ENCODE results near the gene CYP2F1. TPM values are rescaled to one million over a fixed set of nuclear protein-coding genes. Genes with fewer than 3 reads are reported as not detected.

CYP2F1 gene
- total and polyA plus RNA-seq, 2 of the 13 experiments (the other 11 are each of a cell fraction or from before 2014, with no cell fraction given) = not detected

DNA sequence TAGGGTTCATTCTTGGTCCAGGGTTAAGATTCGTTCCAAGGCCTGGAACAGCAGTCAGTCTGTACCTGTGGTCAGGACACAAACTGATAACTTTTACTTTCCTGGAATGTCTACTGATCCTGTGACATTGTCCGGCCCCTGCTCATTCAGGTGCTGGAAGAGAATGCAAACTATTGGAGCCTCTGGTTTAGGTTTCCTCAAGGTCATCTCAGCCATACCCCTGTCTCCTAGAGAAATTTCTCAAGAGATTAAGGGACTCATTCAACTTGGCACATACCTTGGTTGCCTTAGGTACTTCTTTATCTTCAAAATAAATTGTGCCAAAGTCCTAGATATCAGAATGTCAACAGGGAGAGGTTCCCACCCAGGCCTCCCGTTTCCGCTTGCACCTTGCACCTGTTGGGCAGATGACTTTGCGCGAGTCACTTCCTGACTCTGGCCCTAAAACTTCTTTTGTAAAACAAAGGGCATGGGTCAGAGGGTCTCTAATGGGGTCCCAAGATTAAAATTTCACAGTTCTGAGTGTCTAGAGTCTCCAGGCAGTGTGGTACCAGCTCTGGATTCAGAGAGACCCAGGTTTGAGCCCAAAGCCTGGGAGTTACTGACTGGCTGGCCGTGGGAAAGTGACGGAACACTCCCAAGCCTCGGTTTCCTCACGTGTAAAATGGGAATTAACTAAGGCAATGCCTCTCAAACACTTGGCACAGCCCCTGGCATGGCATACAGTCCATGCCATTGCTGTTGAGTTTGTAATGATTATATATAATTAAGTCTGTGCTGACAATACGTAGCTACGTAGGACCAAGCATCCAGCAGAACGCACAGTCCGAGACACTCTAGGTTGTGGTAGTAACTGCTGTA is 52.9 kb downstream of the CYP2F1 start (continued):
- TF ChIP-seq, protein P1, sequence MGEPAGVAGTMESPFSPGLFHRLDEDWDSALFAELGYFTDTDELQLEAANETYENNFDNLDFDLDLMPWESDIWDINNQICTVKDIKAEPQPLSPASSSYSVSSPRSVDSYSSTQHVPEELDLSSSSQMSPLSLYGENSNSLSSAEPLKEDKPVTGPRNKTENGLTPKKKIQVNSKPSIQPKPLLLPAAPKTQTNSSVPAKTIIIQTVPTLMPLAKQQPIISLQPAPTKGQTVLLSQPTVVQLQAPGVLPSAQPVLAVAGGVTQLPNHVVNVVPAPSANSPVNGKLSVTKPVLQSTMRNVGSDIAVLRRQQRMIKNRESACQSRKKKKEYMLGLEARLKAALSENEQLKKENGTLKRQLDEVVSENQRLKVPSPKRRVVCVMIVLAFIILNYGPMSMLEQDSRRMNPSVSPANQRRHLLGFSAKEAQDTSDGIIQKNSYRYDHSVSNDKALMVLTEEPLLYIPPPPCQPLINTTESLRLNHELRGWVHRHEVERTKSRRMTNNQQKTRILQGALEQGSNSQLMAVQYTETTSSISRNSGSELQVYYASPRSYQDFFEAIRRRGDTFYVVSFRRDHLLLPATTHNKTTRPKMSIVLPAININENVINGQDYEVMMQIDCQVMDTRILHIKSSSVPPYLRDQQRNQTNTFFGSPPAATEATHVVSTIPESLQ (CRISPR knock-in tag; conservative IDR thresholded peaks at IDR 0.05) = no peak
- TF ChIP-seq, protein P2, sequence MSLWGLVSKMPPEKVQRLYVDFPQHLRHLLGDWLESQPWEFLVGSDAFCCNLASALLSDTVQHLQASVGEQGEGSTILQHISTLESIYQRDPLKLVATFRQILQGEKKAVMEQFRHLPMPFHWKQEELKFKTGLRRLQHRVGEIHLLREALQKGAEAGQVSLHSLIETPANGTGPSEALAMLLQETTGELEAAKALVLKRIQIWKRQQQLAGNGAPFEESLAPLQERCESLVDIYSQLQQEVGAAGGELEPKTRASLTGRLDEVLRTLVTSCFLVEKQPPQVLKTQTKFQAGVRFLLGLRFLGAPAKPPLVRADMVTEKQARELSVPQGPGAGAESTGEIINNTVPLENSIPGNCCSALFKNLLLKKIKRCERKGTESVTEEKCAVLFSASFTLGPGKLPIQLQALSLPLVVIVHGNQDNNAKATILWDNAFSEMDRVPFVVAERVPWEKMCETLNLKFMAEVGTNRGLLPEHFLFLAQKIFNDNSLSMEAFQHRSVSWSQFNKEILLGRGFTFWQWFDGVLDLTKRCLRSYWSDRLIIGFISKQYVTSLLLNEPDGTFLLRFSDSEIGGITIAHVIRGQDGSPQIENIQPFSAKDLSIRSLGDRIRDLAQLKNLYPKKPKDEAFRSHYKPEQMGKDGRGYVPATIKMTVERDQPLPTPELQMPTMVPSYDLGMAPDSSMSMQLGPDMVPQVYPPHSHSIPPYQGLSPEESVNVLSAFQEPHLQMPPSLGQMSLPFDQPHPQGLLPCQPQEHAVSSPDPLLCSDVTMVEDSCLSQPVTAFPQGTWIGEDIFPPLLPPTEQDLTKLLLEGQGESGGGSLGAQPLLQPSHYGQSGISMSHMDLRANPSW (CRISPR knock-in tag; IDR thresholded peaks at IDR 0.05; ENCODE audit: borderline replicate concordance) = no peak
- peak; percentile 22; the same call in 1 of the 2 replicates for TF ChIP-seq ZNF441 (CRISPR knock-in tag; IDR thresholded peaks at IDR 0.05; ENCODE audit: borderline replicate concordance)
- TF ChIP-seq, protein P3, sequence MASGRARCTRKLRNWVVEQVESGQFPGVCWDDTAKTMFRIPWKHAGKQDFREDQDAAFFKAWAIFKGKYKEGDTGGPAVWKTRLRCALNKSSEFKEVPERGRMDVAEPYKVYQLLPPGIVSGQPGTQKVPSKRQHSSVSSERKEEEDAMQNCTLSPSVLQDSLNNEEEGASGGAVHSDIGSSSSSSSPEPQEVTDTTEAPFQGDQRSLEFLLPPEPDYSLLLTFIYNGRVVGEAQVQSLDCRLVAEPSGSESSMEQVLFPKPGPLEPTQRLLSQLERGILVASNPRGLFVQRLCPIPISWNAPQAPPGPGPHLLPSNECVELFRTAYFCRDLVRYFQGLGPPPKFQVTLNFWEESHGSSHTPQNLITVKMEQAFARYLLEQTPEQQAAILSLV (CRISPR knock-in tag; IDR thresholded peaks at IDR 0.05; ENCODE audit: borderline replicate concordance) = no peak
- no peak for TF ChIP-seq ZNF883 (CRISPR knock-in tag; IDR thresholded peaks at IDR 0.05; ENCODE audit: not compliant biosample characterization)
- TF ChIP-seq, protein P4, sequence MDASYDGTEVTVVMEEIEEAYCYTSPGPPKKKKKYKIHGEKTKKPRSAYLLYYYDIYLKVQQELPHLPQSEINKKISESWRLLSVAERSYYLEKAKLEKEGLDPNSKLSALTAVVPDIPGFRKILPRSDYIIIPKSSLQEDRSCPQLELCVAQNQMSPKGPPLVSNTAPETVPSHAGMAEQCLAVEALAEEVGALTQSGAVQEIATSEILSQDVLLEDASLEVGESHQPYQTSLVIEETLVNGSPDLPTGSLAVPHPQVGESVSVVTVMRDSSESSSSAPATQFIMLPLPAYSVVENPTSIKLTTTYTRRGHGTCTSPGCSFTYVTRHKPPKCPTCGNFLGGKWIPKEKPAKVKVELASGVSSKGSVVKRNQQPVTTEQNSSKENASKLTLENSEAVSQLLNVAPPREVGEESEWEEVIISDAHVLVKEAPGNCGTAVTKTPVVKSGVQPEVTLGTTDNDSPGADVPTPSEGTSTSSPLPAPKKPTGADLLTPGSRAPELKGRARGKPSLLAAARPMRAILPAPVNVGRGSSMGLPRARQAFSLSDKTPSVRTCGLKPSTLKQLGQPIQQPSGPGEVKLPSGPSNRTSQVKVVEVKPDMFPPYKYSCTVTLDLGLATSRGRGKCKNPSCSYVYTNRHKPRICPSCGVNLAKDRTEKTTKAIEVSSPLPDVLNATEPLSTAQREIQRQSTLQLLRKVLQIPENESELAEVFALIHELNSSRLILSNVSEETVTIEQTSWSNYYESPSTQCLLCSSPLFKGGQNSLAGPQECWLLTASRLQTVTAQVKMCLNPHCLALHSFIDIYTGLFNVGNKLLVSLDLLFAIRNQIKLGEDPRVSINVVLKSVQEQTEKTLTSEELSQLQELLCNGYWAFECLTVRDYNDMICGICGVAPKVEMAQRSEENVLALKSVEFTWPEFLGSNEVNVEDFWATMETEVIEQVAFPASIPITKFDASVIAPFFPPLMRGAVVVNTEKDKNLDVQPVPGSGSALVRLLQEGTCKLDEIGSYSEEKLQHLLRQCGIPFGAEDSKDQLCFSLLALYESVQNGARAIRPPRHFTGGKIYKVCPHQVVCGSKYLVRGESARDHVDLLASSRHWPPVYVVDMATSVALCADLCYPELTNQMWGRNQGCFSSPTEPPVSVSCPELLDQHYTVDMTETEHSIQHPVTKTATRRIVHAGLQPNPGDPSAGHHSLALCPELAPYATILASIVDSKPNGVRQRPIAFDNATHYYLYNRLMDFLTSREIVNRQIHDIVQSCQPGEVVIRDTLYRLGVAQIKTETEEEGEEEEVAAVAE (CRISPR knock-in tag; IDR thresholded peaks at IDR 0.05; ENCODE audit: borderline replicate concordance) = no peak
- TF ChIP-seq CREB1 (IDR thresholded peaks at IDR 0.05) = no peak
- peak; percentile 49; the same call in 1 of the 2 replicates for TF ChIP-seq CREB1 (CRISPR knock-in tag; IDR thresholded peaks at IDR 0.05)
- TF ChIP-seq, protein P5, sequence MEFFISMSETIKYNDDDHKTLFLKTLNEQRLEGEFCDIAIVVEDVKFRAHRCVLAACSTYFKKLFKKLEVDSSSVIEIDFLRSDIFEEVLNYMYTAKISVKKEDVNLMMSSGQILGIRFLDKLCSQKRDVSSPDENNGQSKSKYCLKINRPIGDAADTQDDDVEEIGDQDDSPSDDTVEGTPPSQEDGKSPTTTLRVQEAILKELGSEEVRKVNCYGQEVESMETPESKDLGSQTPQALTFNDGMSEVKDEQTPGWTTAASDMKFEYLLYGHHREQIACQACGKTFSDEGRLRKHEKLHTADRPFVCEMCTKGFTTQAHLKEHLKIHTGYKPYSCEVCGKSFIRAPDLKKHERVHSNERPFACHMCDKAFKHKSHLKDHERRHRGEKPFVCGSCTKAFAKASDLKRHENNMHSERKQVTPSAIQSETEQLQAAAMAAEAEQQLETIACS (CRISPR knock-in tag; IDR thresholded peaks at IDR 0.05) = no peak
- no peak for TF ChIP-seq ZNF256 (CRISPR knock-in tag; conservative IDR thresholded peaks at IDR 0.05)
- TF ChIP-seq SMAD3 (CRISPR knock-in tag; IDR thresholded peaks at IDR 0.05) = no peak
- no peak for TF ChIP-seq ZNF841 (CRISPR knock-in tag; IDR thresholded peaks at IDR 0.05; ENCODE audit: borderline replicate concordance)
- TF ChIP-seq FOSL2 (CRISPR knock-in tag; IDR thresholded peaks at IDR 0.05) = peak; percentile 61; the same call in 1 of the 2 replicates
- TF ChIP-seq MIER3 (CRISPR knock-in tag; IDR thresholded peaks at IDR 0.05; ENCODE audit: borderline replicate concordance) = no peak
- TF ChIP-seq, protein P6, sequence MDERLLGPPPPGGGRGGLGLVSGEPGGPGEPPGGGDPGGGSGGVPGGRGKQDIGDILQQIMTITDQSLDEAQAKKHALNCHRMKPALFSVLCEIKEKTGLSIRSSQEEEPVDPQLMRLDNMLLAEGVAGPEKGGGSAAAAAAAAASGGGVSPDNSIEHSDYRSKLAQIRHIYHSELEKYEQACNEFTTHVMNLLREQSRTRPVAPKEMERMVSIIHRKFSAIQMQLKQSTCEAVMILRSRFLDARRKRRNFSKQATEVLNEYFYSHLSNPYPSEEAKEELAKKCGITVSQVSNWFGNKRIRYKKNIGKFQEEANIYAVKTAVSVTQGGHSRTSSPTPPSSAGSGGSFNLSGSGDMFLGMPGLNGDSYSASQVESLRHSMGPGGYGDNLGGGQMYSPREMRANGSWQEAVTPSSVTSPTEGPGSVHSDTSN (CRISPR knock-in tag; IDR thresholded peaks at IDR 0.05) = no peak

All from HepG2 (cell line).